Fibroblast of skin of back (primary cell): ENCODE measurements around the gene DCAF5.

Experiments used
- DNase-seq: peaks from one replicate; pipeline ENCODE4 v3.0.0-alpha.2; 2013

DCAF5 gene

GRCh38 chr14:69139743-69140142, 13.2 kb downstream of the DCAF5 start:
- DNase-seq = no peak

DNA sequence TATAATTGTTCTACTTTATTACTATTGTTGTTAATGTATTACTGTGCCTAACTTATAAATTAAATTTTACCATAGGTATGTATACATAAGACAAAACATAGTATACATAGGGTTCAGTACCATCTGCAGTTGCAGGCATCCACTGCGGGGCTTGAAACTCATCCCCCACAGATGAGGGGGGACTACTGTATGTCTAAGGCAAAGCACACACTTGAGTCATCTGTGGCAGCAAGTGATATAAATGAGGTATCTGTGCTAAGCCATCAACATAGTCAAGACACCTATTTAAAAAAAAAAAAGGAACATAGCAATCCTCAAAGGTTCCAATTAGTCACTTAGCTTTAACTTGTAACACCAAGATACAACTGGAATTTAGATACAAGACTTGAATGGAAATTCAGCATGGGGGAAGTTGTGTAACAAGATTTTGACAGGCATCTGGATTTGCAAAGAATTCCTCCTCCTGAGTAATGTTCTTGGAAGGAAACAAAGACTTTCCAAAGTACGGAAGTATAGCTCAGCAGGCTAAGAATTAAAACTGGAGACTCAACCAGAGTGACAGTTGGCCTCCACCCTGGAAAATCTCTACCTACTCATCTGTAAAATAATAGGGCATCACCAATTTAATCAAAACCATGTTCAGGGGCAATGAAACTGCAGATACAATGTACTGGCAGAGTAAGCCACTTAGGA, 14.9 kb downstream of the DCAF5 start:
- DNase-seq = peak; percentile 57

DNA sequence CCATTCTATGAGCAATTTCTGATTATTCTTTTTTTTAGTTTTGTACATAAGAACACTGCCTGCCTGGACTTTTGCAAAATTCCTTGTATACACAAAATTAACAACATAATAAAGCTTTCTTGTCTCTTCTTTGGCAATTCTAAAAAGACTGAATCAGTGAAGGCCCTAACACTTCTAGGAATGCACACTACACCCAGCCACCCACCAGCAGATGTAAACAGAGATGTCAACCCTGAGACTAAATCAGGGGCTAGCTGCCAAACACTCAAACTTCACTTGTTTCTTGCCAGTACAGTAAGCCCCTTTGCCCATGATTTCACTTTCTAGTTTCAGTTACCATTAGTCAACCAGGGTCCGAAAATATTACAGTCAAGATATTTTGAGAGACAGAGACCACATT, 15.5 kb downstream of the DCAF5 start:
- no peak for DNase-seq

DNA sequence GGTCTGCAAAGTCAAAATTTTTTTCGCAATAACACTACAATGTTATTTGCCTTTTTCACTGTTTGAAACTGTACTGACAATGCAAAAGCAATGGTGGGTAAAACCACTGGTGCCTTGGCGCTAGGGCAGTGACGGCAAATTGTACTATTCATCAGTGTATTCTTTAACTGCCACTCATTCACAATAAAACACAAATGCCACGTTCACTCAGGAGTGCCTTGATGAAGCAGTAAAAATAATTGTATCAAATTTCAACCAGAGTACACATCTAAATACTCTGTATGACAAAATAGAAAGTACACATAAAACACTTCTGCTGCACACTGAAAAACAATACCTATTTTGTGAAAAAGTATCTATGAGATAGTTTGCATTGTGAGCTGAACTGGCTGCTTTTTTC, 17.8 kb downstream of the DCAF5 start:
- DNase-seq = no peak

- DNase-seq = peak; percentile 75
These were observed 19.5 kb downstream of the DCAF5 start for GRCh38 chr14:69133206-69134125.

- peak; percentile 55 for DNase-seq
These were observed 20.3 kb downstream of the DCAF5 start for GRCh38 chr14:69132513-69133181.

DNA sequence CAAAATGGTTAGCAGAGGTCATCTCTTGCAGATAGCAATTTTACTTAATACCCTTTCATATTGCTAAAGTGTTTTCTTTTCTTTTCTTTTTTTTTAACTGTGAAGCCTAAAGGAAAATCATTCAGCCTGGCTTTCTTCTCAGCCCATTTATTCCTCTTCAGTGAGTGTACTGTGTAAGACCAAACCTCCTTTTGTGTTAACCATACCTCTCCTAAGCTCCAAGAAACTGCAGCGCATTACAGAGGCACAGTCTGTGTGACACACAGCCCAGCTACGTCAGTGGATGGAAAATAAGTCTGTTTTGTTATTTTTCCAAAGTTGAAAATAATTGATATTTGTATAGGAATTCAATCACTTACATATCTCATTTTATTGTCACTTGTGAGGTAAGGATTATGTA, 21.7 kb downstream of the DCAF5 start:
- DNase-seq = no peak

DNA sequence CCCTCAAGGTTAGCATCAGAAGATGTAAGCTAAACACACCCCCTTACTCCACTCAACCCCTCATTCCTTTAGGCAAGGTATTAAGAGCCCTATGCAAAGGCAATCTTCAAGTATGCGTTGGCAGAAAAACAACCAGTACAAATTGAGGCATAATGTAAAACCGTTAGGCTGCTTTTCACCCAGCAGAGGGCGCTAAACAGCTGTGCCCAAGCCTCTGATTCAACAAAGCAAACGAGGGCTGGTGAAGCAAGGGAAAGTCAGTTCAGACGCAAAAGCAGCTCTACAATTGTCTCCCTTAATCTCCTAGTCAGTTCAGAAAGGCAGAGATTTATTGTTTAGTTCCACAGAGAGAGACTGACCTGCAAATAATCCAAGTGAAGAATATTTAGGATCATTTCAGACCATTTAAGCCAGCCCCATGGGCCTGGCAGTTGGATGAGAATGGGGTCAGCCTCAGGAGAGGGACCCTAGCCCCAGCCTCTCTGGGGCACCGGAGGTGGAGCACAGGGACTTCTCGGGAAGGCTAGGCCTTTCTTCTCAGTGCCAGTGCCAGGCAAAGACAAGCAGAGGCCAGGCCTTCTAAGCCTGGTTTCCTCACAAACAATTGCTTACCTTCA, 23.5 kb downstream of the DCAF5 start:
- DNase-seq = peak; percentile 82

DNA sequence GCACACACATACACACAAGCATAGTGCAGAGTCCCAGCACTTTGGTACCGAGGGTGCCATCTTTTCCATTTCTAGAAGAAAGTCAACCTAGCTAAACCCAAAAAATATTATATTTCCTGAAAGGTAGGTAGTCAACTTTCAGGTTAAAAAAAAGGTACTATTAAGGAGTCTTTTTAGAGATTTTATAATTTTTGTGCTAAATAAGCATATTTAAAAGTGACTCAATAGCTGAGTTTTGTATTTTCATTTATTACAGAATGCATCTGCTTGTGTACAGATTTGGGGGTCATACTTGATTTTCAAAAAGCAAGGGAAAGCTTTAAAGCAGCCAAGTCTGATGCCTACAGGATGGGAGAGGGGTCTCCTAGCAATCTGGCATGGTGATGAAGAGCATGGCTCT, 34.6 kb downstream of the DCAF5 start:
- no peak for DNase-seq

GRCh38 chr14:69117020-69117767, 35.7 kb downstream of the DCAF5 start:
- DNase-seq = no peak

- no peak for DNase-seq
These were observed 37.3 kb downstream of the DCAF5 start for GRCh38 chr14:69115407-69116185.

GRCh38 chr14:69114763-69115162, 38.2 kb downstream of the DCAF5 start:
- DNase-seq = no peak

DNA sequence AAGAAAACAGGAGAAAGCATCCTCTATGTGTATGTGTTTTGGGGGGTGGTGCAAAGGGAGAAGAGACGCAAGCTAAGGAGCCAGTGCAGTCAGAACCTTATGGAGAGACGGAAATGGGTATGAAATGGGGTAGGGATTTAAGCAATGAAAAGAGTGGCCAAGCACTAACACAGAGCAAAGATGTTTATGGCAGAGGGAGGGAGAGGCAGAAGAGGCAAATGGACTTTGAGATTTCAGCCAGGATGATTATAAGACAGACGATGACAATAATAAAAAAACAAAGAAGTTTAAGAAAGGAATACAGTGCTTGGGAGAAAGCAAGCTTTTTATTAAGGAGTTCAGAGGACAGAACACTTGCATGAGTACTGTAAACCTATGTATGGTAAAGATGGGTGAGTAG, 44.6 kb downstream of the DCAF5 start:
- DNase-seq = no peak

DNA sequence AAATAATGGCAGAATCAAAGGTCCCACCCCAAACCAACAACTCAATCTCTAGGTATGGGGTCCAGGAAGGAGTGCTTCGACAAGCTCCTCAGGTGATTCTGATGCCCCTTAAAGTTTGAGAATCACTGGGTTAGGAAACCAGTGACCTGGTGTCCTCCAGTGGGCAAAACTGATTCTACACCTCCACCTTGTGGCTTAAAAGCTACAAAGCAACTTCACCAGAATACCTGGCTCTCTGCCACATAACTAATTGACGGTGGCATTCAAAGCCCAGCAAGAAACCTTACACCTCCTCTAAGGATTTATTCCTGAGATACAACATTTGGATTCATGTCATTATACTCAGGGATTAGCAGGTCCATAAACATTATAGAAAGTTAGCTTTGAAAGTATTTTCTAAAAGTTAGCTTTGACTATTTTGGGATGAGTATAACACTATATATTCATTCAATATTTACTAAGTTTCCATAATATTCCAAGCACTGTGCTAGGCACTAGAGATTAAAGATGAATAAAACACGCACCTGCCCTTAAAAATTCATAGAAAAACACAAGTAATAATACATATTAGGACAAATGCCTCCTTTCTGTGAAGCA, 45.4 kb downstream of the DCAF5 start:
- DNase-seq = peak; percentile 69

DNA sequence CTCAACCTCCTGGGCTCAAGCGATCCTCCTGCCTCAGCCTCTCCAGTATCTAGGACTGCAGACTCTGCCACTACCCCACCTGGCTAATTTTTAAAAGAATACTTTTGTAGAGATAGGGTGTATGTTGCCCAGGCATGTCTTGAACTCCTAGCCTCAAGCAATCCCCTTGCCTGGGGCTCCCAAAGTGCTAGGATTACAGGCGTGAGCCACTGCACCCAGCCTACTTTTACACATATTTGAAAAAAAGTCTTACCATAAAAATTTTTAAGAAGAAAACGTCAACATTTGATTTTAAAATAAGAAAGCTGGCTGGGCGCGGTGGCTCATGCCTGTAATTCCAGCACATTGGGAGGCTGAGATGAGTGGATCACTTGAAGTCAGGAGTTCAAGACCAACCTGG, 46.5 kb downstream of the DCAF5 start:
- no peak for DNase-seq

DNA sequence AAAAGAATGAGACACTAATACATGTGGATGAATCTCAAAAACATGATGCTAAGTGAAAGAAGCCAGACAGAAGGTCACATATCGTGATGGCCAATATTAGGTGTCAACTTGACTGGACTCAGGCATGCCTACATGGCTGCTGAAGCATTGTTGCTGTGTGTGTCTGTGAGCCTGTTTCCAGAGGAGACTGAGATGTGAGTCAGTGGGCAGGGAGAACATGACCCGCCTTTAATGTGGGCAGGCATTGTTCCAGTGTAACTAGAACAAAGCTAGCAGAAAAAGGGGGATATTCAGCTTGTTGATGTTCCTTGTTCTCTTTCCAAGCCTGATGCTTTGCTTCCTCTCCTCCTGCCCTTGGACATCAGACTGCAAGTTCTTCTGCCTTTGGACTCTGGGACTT, 47.6 kb downstream of the DCAF5 start:
- DNase-seq = peak; percentile 66

DNA sequence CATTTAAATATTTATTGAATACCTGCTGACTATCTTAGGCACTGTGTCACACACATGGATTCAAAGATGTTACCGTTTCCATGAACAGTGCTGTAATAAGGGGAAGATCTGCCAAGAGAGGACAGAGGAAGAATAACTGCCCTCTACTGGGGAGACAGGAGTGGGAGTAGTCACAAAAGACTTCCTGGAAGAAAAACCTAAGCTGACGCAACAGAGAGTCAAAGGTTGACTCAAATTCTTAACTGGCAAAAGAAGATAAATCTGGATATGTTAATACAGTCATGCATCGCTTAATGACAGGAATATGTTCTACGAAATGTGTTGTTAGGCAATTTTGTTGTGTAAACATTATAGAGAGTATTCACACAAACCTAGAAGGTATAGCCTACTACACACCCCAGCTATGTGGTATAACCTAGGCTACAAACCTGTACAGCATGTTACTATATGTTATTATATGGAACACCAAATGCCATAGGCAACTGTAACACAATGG, 51.5 kb downstream of the DCAF5 start:
- peak; percentile 84 for DNase-seq

DNA sequence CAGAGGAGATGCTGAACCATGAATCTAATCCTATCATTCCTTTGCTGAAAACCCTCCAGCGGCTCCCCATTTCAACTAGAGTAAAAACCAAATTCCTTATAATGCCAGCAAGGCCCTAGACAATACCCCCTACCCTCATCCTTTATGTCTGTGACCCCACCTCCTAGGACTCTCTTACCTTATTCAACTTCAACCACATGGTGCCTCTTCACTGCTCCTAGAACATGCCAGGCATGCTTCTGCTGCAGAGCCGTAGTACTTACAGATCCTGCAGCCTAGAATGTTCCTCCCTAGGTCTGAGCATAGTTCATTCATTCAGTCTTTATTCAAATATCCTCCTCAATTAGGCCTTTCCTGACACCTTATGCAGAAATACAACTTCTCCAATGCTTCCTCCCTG, 54.9 kb downstream of the DCAF5 start:
- no peak for DNase-seq

- DNase-seq = no peak
These were observed 56.0 kb downstream of the DCAF5 start for GRCh38 chr14:69096781-69097475.

DNA sequence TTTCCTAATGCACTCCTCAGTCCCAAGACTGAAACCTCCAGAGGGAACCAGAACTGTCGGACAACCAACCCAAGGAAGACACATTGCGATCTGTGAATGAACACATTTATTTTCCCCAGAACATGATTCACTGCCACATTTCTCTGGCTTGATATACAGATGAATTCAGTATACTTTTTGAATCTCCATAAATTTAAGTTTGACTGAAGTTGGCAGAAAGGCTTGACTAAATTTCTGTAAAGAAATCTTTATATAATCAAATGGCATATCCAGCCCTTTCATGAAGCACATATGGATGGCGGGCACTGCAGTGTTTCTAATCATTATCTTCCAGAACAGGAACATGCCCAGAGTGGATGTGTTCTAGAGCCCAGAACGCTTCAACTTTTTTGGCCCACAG, 56.7 kb downstream of the DCAF5 start:
- DNase-seq = no peak
